Breast epithelium (tissue), 3 donors: ENCODE data around the gene NXPH4.

Experiments used
- CTCF ChIP-seq, 3 donors: fragments of 450-650 bp; IDR thresholded peaks; one replicate each; pipeline ENCODE4 v1.5.1; 2016 to 2017; ENCODE audit warnings: antibody characterized with exemption in 3 of 3, mild to moderate bottlenecking in 3 of 3, moderate library complexity in 3 of 3
- POLR2AphosphoS5 ChIP-seq, 3 donors: sonication (generic); formaldehyde crosslinking; IDR thresholded peaks; one replicate each; pipeline ENCODE4 v1.6.1; 2017; ENCODE audit warnings: antibody characterized with exemption in 3 of 3

- TF ChIP-seq CTCF (IDR thresholded peaks at IDR 0.05) = no peak
- TF ChIP-seq POLR2AphosphoS5 (IDR thresholded peaks at IDR 0.05) = no peak
These were observed 39.3 kb downstream of the NXPH4 start for GRCh38 chr12:57255916-57256315.
